RWPE2 (cell line): ENCODE measurements around the gene DRD2.

Experiments
- ATAC-seq: fragments of 200-7000 bp; cut with Tn5 transposase; 3 replicates; pipeline ENCODE4 v1.9.1; 2021; ENCODE audit warnings: low read depth
- DNase-seq: peaks from one replicate; pipeline ENCODE4 v3.0.0-alpha.2; 2020; ENCODE audit warnings: low spot score
- H3K27ac ChIP-seq: fragments of 450-650 bp; 2 replicates; pipeline ENCODE4 v1.5.1; 2017; ENCODE audit warnings: mild to moderate bottlenecking; ENCODE audit not compliant: poor library complexity, severe bottlenecking
- H3K27me3 ChIP-seq: fragments of 250-450 bp; sonication (Bioruptor Pico); 2 replicates; pipeline ENCODE4 v1.5.1; 2021; ENCODE audit warnings: mild to moderate bottlenecking, moderate library complexity; ENCODE audit not compliant: insufficient read depth, poor library complexity, severe bottlenecking
- H3K36me3 ChIP-seq: fragments of 250-450 bp; sonication (Bioruptor Pico); 2 replicates; pipeline ENCODE4 v1.5.1; 2020; ENCODE audit warnings: low read depth, mild to moderate bottlenecking, moderate library complexity
- H3K4me1 ChIP-seq: fragments of 250-450 bp; sonication (Bioruptor Pico); 2 replicates; pipeline ENCODE4 v1.5.1; 2021; ENCODE audit warnings: mild to moderate bottlenecking, moderate library complexity; ENCODE audit not compliant: insufficient read depth, poor library complexity, severe bottlenecking
- H3K4me3 ChIP-seq: fragments of 250-450 bp; sonication (Bioruptor Pico); 2 replicates; pipeline ENCODE4 v1.5.1; 2021; ENCODE audit warnings: mild to moderate bottlenecking, moderate library complexity; ENCODE audit not compliant: severe bottlenecking
- H3K9me3 ChIP-seq: fragments of 250-450 bp; sonication (Bioruptor Pico); 2 replicates; pipeline ENCODE4 v1.5.1; 2021; ENCODE audit warnings: mild to moderate bottlenecking, moderate library complexity; ENCODE audit not compliant: severe bottlenecking
- TF ChIP-seq, protein P1 (sequence below): fragments of 450-650 bp; IDR thresholded peaks from one replicate; pipeline ENCODE4 v1.5.1; 2017; ENCODE audit warnings: mild to moderate bottlenecking, moderate library complexity; ENCODE audit not compliant: poor library complexity, severe bottlenecking

Gene DRD2

DNA sequence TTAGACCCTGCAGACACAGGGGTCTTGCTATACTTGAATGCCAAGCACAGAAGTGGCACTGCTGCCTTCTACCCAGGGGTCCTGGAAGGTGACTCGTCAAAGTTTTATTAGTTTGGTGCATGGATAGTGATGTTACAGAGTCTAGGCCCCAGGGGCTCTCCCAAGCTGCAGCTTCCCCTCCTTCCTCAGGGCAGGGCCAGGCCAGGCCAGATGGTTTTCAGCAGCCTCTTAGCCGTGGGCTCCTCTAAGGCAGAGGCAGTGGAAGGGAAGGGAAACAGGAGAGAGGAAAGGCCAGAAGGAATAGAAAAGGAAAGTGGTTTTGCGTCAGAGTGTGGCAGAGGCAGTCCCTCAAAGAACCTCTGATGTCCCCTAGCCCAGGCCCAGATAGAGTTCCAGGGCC, 65.7 kb downstream of the DRD2 start:
- Histone ChIP-seq H3K27ac (no peak overlapping the region), H3K4me3 (no peak overlapping the region), H3K9me3 (no peaks in the 10 kb centered on the region), H3K36me3 (no peaks in the 10 kb centered on the region), H3K27me3 (no peaks in the 10 kb centered on the region), H3K4me1 (peaks cover 6% of the 10 kb centered on the region)
- ATAC-seq (no peak), DNase-seq (no peak)
- TF ChIP-seq, protein P1, sequence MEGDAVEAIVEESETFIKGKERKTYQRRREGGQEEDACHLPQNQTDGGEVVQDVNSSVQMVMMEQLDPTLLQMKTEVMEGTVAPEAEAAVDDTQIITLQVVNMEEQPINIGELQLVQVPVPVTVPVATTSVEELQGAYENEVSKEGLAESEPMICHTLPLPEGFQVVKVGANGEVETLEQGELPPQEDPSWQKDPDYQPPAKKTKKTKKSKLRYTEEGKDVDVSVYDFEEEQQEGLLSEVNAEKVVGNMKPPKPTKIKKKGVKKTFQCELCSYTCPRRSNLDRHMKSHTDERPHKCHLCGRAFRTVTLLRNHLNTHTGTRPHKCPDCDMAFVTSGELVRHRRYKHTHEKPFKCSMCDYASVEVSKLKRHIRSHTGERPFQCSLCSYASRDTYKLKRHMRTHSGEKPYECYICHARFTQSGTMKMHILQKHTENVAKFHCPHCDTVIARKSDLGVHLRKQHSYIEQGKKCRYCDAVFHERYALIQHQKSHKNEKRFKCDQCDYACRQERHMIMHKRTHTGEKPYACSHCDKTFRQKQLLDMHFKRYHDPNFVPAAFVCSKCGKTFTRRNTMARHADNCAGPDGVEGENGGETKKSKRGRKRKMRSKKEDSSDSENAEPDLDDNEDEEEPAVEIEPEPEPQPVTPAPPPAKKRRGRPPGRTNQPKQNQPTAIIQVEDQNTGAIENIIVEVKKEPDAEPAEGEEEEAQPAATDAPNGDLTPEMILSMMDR: no peak

DNA sequence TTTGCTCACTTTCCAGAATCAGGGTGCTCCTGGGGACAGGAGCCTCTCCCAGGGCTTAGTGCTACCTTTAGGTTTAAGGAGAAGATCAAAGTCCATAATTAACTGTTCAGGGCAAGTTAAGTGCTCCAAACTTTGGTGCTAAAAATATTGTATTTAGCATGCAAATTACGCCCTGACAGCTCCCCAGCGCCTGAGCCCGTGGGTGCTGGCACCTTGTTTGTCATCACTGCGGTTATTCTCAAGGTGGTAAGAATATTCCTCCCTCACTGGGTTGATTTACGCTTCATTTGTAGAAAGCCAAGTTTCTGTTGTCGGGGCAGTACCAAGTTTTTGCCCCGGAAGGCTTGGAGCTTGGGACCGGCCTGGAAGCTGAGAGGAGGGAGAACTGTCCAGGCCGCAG, 66.3 kb downstream of the DRD2 start:
- no peak overlapping the region for H3K4me3 ChIP-seq
- no peaks in the 10 kb centered on the region for H3K9me3 ChIP-seq
- H3K27me3 ChIP-seq: no peaks in the 10 kb centered on the region
- ATAC-seq: no peak
- no peaks in the 10 kb centered on the region for H3K36me3 ChIP-seq
- DNase-seq: no peak
- no peak overlapping the region for H3K27ac ChIP-seq
- TF ChIP-seq, protein P1: no peak
- H3K4me1 ChIP-seq: peaks cover 6% of the 10 kb centered on the region

DNA sequence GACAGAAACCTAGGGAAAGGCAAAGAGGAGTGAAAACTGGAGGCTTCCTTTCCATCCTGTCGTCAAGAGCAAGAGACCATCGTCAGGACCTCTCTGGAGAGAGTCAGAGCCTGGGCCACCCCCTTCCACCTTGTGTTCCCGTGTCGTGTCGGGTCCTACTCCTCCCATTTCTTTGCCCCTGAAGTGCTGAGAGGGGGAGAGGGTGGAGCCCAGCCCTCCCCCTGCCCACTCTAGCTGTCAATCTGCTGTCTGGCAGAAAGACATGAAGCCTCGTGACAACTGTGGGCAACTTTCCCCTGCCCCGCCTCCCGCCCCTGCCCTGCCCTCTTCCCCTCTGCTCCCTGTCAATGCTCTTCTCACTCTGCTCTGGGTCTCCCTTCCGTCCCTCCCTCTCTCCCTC, 67.0 kb downstream of the DRD2 start:
- Histone ChIP-seq H3K4me1 (peaks cover 6% of the 10 kb centered on the region), H3K27me3 (no peaks in the 10 kb centered on the region), H3K36me3 (no peaks in the 10 kb centered on the region), H3K27ac (no peak overlapping the region), H3K9me3 (no peaks in the 10 kb centered on the region), H3K4me3 (no peak overlapping the region)
- no peak for DNase-seq
- TF ChIP-seq, protein P1: no peak
- ATAC-seq: no peak

DNA sequence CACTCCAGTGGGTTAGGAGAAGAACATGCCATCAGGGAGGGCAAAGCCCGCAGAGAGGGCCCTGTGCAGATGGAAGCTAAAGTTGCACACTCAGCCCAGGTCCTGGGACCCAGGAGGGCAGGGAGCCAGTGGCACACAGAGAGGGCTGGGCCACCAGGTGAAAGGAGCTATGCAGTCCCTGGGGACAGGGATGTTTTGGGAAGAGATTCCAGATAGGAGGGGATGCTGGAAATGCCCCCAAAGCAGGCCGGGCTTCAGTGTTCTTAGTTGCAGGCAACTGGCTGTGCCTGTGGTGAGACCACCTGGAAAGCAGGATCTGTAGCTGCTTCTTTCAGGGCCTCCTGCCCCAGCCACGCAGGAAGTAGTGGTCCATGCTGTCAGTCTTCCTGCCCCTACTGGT, 68.0 kb downstream of the DRD2 start:
- Histone ChIP-seq H3K4me3 (no peak overlapping the region), H3K9me3 (no peaks in the 10 kb centered on the region), H3K27me3 (no peaks in the 10 kb centered on the region), H3K27ac (no peak overlapping the region), H3K36me3 (no peaks in the 10 kb centered on the region), H3K4me1 (peaks cover 6% of the 10 kb centered on the region)
- ATAC-seq (no peak), DNase-seq (no peak)
- TF ChIP-seq, protein P1: no peak

DNA sequence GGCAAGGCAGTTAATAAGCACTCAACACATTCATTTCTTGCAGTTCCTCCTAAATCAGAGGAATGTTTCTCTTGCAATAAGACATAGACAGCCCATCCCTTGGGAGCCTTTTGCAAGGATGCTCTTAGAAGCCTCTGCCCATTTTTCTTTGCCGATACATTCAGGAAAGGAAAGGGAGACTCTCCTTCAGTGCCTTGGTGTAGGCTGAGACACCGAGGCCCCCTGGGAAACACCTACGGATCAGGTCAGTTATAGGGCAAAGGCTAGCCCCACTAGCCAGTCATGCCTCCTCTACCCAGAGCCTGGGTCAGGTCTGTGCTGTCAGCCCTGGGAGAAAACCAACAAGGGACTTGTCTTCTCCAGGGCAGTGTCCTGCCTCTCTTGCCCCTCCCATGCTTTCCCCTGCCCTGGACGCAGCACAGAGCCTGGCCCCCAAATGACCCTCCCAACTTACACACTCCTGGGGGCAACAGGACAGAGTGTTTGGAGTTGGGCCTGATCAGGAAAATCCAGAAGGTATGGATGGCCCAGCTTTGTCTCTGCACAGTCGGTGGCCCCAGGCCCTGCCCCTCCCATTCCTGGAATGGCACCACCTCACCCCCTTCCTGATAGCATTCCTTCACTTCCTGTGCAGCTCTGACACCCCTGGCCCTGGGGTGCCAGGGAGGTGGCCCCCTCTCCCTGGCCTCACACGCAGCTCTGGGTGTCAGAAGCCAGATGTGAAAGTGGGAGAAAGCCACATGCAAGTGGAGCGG, 69.3 kb downstream of the DRD2 start:
- no peaks in the 10 kb centered on the region for H3K9me3 ChIP-seq
- TF ChIP-seq, protein P1: no peak
- H3K4me3 ChIP-seq: no peak overlapping the region
- DNase-seq (no peak), ATAC-seq (no peak)
- H3K27ac ChIP-seq: no peak overlapping the region
- H3K27me3 ChIP-seq: no peaks in the 10 kb centered on the region
- no peaks in the 10 kb centered on the region for H3K36me3 ChIP-seq
- peaks cover 14% of the 10 kb centered on the region for H3K4me1 ChIP-seq
